Measurements from ENCODE around the gene CDK15. TPM values are rescaled to one million over a fixed set of nuclear protein-coding genes. Genes with fewer than 3 reads are reported as not detected.

Gene CDK15
- total and polyA plus RNA-seq, 9 of the 15 experiments (the other 6 are each of a cell fraction or from before 2014, with no cell fraction given): not detected

DNA sequence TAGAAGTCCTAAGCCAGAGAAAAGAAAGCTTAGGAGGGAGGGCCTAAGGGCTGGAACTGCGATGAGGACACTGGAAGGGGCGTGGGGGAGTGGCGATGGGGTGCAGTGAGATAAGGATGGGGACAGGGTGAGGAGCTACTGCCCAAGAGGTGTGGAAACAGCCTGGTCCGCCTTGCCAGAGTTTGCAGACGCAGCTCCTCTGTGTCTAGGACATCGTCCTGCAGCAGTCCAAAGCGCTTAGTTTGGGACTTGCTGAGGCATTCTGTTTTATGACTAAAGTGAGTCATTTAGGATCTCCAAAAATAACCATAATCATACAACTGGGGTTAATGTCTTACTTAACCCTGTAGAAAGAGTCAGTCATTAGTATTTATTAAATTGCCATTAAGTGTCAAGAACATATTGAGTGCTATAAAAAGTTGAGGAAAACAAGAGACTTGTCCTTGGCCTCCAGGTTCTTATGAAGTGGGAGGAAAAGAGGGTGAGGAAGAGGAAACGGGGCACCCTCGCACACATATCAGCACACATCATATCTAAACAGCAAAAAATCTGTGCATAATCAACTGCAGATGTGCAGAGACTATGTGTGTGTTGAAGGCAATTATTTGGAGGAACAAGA lies 74.8 kb downstream of the CDK15 start:
- no TSS peak for BruUV-seq (replicated peaks)
- no peak overlapping the region for H2AFZ ChIP-seq (ENCODE audit: low read depth, low read length)
- H3K27me3 ChIP-seq (ENCODE audit: control insufficient read depth in 2 of 2, insufficient read depth in 2 of 2, low read length in 2 of 2): peaks cover 18 to 34% of the 10 kb centered on the region in 2 experiments; a peak in 3 of 5 replicates
- no peaks in the 10 kb centered on the region for H4K20me1 ChIP-seq (replicated peaks; ENCODE audit: control insufficient read depth, insufficient read depth, low read length)
- peak; percentile 11 to 26 (median 22) for DNase-seq (ENCODE audit: extremely low read depth in 1 of 4, low spot score in 3 of 4)
- POLR2A ChIA-PET: interaction anchor here (0.8 kb wide), 1 partner anchor 15 kb away, joined by 3 read pairs; no protein-coding TSS in a partner anchor
- no peak overlapping the region for H3K4me3 ChIP-seq
- no peaks in the 10 kb centered on the region for H3K79me2 ChIP-seq (ENCODE audit: control insufficient read depth, insufficient read depth, low read length)
- in situ Hi-C loops (cut with MboI) (no loop called here), intact Hi-C loops (cut with micrococcal nuclease) (no loop called here)
- H3K4me2 ChIP-seq (ENCODE audit: insufficient read depth, low read length): no peak overlapping the region; the same call in 1 of the 2 replicates
- H3K9me1 ChIP-seq (ENCODE audit: control insufficient read depth, insufficient read depth, low read length): no peaks in the 10 kb centered on the region
- peak; percentile 53; the same call in 2 of the 3 replicates for ATAC-seq
- H3K9me3 ChIP-seq (replicated peaks; ENCODE audit: control insufficient read depth, insufficient read depth, low read depth, low read length): no peaks in the 10 kb centered on the region
- peaks cover 3 to 5% of the 10 kb centered on the region in 2 experiments; a peak in 3 of 5 replicates for H3K4me1 ChIP-seq (replicated peaks in 1 of 2; ENCODE audit: control insufficient read depth in 2 of 2, insufficient read depth in 2 of 2, low read length in 2 of 2)
- H3K36me3 ChIP-seq (ENCODE audit: control insufficient read depth, insufficient read depth, low read length): no peaks in the 10 kb centered on the region
- no peak for FAIRE-seq
- no peak overlapping the region for H3K27ac ChIP-seq (ENCODE audit: extremely low read depth, low read depth, low read length)
- TF ChIP-seq ZNF766 (CRISPR knock-in tag; conservative IDR thresholded peaks at IDR 0.05) (0 out of 2 replicates have a peak, but pooled peaks have one; percentile 15), RBM34 (IDR thresholded peaks at IDR 0.05; ENCODE audit: borderline replicate concordance, insufficient read depth, low read length) (no peak), NFIC (IDR thresholded peaks at IDR 0.05) (0 out of 2 replicates have a peak, but pooled peaks have one; percentile 5), SAFB2 (IDR thresholded peaks at IDR 0.05; ENCODE audit: borderline replicate concordance, low read depth, low read length, severe bottlenecking) (no peak), KHSRP (IDR thresholded peaks at IDR 0.05) (no peak), ZFP1 (CRISPR knock-in tag; IDR thresholded peaks at IDR 0.05) (no peak), KAT8 (IDR thresholded peaks at IDR 0.05; ENCODE audit: low read depth) (no peak)
- TF ChIP-seq, protein P1, sequence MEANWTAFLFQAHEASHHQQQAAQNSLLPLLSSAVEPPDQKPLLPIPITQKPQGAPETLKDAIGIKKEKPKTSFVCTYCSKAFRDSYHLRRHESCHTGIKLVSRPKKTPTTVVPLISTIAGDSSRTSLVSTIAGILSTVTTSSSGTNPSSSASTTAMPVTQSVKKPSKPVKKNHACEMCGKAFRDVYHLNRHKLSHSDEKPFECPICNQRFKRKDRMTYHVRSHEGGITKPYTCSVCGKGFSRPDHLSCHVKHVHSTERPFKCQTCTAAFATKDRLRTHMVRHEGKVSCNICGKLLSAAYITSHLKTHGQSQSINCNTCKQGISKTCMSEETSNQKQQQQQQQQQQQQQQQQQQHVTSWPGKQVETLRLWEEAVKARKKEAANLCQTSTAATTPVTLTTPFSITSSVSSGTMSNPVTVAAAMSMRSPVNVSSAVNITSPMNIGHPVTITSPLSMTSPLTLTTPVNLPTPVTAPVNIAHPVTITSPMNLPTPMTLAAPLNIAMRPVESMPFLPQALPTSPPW (CRISPR knock-in tag; IDR thresholded peaks at IDR 0.05): peak; percentile 43; the same call in 1 of the 2 replicates
- CTCF ChIA-PET (ENCODE audit: low intra/inter-chr PET ratio): no interaction called here
- H3K9ac ChIP-seq (ENCODE audit: insufficient read depth in 1 of 2, low read depth in 2 of 2, low read length in 2 of 2): peak overlapping the region in 1 of 2 experiments; percentile 64; a peak in 2 of 4 replicates
- WGBS (ENCODE audit: insufficient coverage, low coverage, missing lambda C conversion rate): 5% methylated on average over 8 of the region's 9 CpGs

All from K562 (cell line).